ENCODE results near the gene FSTL3.
"Not testable (repeated sequence)": the region's sequence is repeated elsewhere in the genome, so short reads cannot be mapped to it uniquely, and the experiment has no call there.

Gene FSTL3

GRCh38 chr19:662207-662961, 13.8 kb upstream of the FSTL3 start:
- DNase-seq: peak; percentile 60 to 65
- no peak for TF ChIP-seq GATA1 (IDR thresholded peaks at IDR 0.05; ENCODE audit: low read depth, low read length)

GRCh38 chr19:662962-663681, 13.1 kb upstream of the FSTL3 start, which contains the start of gene RNF126:
TSS of gene RNF126 (minus strand) at chr19:663214. CDS start at chr19:663121, 93 bp downstream.
- peak; percentile 95 to 97 for DNase-seq
- TF ChIP-seq POLR2A (IDR thresholded peaks at IDR 0.05; ENCODE audit: low read length): peak; percentile 60
- no peak for TF ChIP-seq GATA1 (IDR thresholded peaks at IDR 0.05; ENCODE audit: low read depth, low read length)

DNA sequence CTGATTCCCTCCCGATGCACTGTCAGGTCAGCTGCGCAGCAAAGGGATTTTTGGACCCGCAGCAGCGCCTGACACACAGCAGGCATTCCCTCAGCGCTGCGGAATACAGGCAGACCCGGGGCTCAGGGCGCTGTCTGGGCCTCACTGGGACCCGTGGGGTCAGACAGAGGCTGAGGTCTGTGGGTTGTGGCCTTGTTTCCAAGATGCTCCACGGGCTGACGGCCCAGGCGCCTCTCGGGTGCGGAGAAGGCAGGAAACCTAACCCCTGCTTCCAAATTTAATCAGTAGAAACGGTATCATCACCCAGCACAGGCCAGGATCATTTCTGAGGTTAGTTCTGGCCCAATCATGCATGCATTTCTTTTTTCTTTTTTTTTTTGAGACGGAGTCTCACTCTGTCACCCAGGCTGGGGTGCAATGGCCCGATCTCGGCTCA, 12.5 kb upstream of the FSTL3 start:
- TF ChIP-seq POLR2A (IDR thresholded peaks at IDR 0.05; ENCODE audit: low read length) (no peak), GATA1 (IDR thresholded peaks at IDR 0.05; ENCODE audit: low read depth, low read length) (no peak)
- DNase-seq: no peak

GRCh38 chr19:664913-665443, 11.2 kb upstream of the FSTL3 start:
- DNase-seq: peak; percentile 73 to 82
- TF ChIP-seq POLR2A (IDR thresholded peaks at IDR 0.05; ENCODE audit: low read length) (no peak), GATA1 (IDR thresholded peaks at IDR 0.05; ENCODE audit: low read depth, low read length) (no peak)

DNA sequence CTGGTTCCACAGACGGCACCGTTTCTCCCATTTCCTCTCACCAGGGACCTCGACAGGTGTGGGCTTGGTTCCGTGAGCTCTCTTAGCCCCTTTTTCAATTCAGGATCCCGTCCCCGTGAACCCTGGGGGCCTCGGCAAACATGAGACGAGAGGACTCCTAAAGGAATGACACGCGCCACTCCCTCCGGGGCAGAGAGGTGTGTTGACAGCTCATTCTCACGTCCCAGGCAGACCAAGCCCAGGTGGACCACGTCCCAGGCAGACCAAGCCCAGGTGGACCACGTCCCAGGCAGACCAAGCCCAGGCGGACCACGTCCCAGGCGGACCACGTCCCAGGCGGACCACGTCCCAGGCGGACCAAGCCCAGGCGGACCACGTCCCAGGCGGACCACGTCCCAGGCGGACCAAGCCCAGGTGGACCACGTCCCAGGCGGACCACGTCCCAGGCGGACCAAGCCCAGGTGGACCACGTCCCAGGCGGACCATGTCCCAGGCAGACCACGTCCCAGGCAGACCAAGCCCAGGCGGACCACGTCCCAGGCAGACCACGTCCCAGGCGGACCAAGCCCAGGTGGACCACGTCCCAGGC, 9.1 kb upstream of the FSTL3 start:
- not testable (repeated sequence) for DNase-seq

DNA sequence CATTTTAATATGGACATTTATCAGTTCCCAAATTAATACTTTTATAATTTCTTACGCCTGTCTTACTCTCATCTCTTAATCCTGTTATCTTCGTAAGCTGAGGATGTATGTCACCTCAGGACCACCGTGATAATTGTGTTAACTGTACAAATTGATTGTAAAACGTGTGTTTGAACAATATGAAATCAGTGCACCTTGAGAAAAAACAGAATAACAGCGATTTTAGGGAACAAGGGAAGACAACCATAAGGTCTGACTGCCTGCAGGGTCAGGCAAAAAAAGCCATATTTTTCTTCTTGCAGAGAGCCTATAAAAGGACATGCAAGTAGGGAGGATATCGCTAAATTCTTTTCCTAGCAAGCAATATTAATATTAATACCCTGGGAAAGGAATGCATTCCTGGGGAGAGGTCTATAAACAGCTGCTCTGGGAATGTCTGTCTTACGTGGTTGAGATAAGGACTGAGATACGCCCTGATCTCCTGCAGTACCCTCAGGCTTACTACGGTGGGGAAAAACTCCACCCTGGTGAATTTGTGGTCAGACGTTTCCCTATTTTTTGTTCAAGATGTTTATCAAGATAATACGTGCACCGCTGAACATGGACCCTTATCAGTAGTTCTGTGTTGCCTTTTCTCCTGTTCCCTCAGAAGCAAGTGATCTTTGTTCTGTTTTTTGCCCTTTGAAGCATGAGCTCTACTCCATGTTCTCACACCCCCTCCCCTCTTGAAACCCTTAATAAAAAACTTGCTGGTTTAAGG, 7.3 kb upstream of the FSTL3 start:
- DNase-seq: peak in 1 of 2 experiments; percentile 75

GRCh38 chr19:670609-671075, 5.5 kb upstream of the FSTL3 start:
- DNase-seq: peak in 1 of 2 experiments; percentile 30
- TF ChIP-seq GATA1 (IDR thresholded peaks at IDR 0.05; ENCODE audit: low read depth, low read length) (no peak), POLR2A (IDR thresholded peaks at IDR 0.05; ENCODE audit: low read length) (no peak)

- no peak for DNase-seq
- TF ChIP-seq POLR2A (IDR thresholded peaks at IDR 0.05; ENCODE audit: low read length): no peak
- no peak for TF ChIP-seq GATA1 (IDR thresholded peaks at IDR 0.05; ENCODE audit: low read depth, low read length)
Measured at GRCh38 chr19:674282-675151, 1.7 kb upstream of the FSTL3 start.

DNA sequence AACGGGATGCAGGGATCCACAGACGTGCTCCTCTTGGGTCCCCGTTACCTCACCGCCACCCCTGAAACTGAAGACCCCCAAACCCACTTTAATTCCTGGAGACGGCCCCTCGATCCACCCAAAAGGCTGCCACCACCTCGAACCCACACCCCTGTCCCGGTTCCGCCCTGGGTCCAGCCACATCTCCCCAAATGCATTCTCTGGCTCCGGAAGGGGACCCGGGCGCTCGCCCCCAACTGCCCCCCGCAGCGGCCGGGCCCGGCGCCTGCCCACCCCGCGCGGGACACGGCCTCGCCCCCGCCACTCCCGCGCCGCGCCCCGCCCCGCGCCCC, 219 bp upstream of the FSTL3 start:
- TF ChIP-seq POLR2A (IDR thresholded peaks at IDR 0.05; ENCODE audit: low read length) (no peak), GATA1 (IDR thresholded peaks at IDR 0.05; ENCODE audit: low read depth, low read length) (no peak)
- no peak for DNase-seq

GRCh38 chr19:677201-677600, 1.0 kb downstream of the FSTL3 start:
- TF ChIP-seq GATA1 (IDR thresholded peaks at IDR 0.05; ENCODE audit: low read depth, low read length) (no peak), POLR2A (IDR thresholded peaks at IDR 0.05; ENCODE audit: low read length) (no peak)
- DNase-seq: no peak

DNA sequence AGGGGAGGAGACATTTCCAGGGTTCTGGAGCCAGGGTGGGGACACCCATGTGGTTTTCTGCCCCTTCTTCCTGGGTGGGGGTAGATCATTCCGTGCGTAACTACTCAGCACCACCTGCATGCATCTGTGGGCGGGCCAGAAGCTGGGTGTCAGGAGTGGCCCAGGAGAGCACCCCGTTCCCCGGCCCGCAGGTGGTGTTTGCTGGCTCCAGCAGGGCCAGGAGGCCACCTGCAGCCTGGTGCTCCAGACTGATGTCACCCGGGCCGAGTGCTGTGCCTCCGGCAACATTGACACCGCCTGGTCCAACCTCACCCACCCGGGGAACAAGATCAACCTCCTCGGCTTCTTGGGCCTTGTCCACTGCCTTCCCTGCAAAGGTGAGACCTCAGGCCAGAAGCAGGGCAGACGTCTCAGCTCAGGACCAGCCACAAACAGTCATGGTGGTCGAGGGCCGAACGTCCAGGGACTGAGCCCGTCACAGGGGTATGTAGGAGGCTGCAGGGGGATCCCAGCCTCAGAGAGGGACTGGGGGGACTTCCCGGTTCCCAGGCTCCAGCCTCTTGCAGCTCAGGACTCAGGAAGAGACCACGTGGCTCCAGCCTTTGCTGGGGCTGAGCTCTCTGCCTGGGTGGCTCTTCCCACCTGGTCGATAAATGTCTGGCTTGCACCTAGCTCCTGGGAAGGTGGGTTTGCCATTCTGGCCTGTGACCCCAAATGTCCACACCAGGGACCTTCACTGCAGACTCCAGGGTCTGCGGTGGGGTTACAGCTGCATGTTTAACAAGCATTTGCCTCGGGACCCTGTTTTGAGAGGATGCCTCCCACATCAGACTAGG, 1.6 kb downstream of the FSTL3 start:
- DNase-seq: no peak
- TF ChIP-seq POLR2A (IDR thresholded peaks at IDR 0.05; ENCODE audit: low read length) (no peak), GATA1 (IDR thresholded peaks at IDR 0.05; ENCODE audit: low read depth, low read length) (no peak)

- TF ChIP-seq GATA1 (IDR thresholded peaks at IDR 0.05; ENCODE audit: low read depth, low read length) (no peak), POLR2A (IDR thresholded peaks at IDR 0.05; ENCODE audit: low read length) (no peak)
- no peak for DNase-seq
Measured at GRCh38 chr19:678791-679388, 2.7 kb downstream of the FSTL3 start.

Data from erythroblast (primary cell).